CD4-positive, alpha-beta T cell treated with Interleukin-2 at 100 ng/mL for 4 hours (primary cell): ENCODE measurements around the gene ABCC4.

ENCODE experiments used
- DNase-seq: peaks from one replicate; pipeline ENCODE4 v3.0.0-alpha.2; 2020; ENCODE audit warnings: low spot score

The ABCC4 gene

DNA sequence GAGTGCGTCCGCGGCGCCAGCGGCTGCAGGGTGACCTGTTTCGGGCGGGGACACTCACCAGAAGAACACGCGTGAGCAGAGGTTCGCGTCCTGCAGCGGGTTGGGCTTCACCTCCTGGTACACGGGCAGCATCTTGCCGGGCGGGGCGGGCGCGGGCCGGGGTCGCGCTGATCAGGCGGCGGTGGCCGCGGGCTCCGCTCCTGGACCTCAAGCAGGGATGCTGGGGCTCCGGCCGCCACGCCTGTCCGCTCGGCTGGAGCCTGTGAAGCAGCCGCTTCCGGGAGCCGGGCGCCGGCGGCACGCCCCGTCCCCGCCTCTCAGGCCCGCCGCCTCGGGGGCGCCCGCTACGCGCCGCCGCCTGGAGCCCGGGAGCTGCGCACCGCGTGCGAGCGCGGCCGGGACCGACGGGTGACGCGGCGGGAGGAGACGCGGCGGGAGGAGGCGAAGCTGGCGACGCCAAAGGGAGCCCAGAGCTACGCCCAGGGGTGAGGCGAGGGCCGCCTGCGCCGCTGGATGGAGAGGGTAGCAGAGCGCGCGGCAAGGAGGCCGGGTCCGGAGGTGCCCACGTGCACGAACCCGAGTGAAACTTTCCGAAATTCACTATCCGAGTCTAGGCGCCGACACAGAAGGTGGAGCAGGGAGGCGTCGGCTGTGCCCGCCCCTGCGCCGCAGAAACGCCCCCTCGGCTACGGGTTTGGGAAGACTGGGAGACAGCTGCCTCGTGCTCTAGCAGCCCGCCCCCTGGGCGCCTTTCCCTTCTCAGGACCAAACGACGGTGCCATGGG is at the start of gene ABCC4:
Gene ABCC4, minus strand, starts transcription at position 269 of the 785 bp plus-strand sequence. Its CDS starts 137 bp downstream, at position 132.
- DNase-seq, result peak; percentile 46

- no peak for DNase-seq
These were observed 48.0 kb upstream of the ABCC4 start for GRCh38 chr13:95349267-95349666.

DNA sequence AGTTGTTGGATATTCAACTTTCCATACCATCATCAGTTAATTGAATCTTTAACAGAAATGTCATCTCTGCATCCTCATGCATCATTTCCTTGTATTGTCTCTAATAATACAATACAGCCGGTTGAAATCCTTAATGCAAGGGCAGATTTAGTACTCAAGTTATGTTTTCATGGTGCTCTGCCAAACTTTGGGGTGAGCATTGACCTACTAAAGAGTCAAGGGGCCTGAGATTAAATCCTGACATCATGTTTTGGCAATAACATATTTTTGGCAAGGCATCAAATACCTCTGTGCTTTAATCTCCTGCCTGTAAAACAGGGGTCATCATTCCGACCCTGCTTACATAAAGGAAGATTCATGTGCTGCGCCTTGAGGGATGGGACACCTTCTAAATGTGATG is 42.7 kb upstream of the ABCC4 start:
- DNase-seq, result no peak

DNA sequence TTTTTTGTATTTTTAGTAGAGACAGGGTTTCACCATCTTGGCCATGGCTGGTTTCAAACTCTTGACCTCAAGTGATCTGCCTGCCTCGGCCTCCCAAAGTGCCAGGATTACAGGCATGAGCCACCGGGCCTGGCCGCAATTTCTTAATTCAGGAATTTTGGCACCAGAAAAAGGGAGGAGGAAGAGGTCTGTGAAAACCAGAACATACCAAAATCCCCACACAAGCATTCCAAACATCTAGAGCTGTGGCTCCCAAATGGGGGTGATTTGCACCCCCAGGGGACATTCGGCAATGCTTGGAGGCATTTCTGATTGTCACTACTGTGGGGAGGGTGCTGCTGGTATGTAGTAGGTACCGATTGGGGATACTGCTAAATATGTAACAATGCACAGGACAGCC is 40.2 kb upstream of the ABCC4 start:
- DNase-seq, result no peak

DNA sequence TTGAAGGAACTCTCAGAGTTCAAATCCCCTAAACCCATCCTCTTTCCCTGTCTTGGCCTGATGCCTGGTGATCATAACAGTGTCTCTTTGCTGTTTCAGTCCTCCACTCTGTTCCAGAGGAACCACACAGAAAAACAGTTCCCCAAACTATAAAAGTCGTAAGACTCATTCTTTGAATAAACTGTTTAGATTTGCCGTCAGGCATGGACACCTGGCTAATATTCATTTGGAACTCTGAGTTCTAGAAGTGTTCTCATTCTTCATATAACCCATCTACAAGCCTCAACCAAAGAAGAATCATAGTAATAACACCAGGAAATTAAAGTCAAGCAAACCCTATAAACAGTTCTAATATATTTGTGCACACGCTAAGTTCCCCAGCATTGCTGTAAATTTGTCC is 37.7 kb upstream of the ABCC4 start:
- DNase-seq, result no peak

GRCh38 chr13:95337597-95337996 is 36.3 kb upstream of the ABCC4 start:
- DNase-seq, result no peak

DNA sequence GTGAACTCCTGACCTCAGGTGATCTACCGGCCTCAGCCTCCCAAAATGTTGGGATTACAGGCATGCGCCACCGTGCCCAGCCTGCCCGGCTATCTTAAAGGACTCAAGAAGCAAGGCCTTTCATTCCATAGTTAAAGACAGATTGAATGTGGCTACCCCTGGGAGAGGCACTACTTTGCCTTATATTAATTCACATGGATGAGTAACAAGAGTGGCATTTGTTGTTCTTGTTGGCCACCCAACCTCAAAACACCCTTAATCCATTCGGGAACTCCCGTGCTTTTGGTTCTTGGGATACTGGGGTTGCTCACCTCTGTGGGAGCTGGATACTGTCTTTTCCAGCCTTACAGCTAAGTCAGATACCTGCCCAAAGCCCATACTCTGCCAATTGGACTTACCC is 34.4 kb upstream of the ABCC4 start:
- DNase-seq, result no peak

- no peak for DNase-seq
These were observed 27.1 kb upstream of the ABCC4 start for GRCh38 chr13:95328386-95328785.

DNA sequence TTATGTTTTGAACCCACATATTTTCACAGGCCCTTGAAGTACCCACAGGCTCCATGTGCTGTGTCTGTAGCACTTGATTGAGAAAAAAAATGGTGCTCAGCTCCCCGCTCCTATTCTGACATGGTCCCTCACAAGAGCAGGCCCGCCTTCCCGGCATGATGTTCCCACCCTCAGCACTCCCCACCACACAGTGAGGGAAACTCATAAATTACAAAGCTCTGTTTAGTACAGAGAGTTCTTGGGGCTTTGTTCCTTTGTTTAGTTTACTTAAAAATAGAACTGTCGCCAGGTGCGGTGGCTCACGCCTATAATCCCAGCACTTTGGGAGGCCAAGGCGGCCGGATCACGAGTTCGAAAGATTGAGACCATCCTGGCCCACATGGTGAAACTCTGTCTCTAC is 25.9 kb upstream of the ABCC4 start:
- DNase-seq, result no peak

DNA sequence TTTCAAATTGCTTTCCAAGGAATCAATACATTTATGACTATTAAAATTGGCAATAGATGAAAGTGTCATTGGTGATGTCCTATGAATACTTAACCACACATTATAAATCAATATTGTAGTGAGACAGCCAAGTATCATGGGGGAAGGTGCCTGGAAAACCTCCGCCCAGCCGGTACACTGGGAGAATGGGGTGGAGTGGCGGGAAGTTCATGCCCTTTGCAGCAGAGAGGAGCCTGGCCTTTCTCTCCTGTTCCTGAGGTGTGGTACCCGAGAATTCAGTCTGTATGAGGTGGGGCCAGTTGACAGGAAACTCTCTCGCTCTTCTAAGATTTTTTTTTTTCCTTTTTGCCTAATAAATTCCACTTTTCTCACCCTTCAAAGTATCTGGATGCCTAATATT is 25.4 kb upstream of the ABCC4 start:
- no peak for DNase-seq

DNA sequence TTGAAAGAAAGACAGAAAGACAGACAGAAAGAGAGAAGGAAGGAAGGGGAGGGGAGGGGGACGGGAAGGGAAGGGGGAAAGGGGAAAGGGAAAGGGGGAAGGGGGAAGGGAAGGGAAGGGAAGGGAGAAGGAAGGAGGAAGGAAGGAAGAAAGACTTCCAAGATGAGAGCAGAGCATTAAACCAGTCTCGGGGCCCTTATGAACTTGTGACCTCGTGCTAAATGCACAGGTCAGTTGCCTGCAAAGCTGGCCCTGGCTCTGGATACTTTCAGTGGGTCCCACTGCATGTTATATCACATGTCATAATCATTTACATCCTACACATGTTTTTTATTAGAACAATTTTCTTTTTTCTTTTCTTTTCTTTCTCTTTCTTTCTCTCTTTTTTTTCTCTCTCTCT is 24.2 kb upstream of the ABCC4 start:
- no peak for DNase-seq

DNA sequence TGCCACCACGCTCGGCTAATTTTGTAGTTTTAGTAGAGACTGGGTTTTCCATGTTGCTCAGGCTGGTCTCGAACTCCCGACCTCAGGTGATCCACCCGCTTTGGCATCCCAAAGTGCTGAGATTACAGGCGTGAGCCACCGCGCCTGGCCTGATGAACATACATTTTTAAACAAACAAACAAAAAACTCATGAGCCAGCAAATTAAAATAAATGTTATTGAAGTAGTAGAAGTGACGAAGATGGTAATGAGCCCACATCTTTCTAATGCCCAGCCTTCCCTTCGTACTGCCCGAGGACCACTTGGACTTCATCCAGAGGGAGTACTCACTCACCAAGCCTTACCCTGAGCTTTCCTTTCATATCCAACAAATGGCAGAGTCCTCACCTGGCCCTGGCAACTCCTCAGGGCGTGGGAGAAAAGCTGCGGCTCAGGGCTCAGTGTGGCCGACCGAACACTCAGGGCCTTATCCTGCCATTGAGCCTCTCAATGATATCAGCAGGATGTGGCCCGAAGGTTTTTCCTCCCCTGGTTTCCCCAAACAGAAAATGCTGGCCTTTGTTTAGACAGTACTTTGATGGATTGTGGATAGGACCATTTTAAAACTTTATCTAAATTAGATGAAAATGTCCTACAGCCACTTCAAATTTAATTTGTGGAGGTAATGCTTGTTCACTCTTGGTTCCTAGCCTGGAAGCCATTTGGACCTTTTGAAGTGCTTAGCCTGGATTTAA is 22.8 kb upstream of the ABCC4 start:
- no peak for DNase-seq

DNA sequence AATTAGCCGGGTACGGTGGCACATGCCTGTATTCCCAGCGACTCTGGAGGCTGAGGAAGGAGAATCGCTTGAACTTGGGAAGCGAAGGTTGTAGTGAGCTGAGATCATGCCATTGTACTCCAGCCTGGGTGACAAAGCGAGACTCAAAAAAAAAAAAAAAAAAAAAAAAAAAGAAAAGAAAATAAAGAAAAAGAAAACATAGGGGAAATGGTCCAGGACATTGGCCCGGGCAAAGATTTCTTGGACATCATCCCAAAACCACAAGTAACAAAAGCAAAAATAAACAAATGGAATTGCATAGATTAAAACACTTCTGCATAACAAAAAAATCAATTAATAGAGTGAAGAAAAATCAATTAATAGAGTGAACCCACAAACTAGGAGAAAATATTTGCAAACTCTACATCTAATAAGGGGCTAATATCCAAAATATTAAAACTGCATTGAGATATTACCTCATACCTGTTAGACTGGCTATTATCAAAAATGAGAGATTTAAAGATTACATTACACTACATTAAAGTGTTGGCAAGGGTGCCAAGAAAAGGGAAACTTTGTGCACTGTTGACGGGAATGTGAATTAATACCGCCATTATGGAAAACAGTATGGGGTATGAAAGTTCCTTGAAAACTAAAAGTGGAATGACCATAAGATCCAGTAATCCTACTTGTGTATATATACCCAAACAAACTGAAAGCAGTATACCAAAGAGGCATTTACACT is 18.5 kb upstream of the ABCC4 start:
- no peak for DNase-seq

DNA sequence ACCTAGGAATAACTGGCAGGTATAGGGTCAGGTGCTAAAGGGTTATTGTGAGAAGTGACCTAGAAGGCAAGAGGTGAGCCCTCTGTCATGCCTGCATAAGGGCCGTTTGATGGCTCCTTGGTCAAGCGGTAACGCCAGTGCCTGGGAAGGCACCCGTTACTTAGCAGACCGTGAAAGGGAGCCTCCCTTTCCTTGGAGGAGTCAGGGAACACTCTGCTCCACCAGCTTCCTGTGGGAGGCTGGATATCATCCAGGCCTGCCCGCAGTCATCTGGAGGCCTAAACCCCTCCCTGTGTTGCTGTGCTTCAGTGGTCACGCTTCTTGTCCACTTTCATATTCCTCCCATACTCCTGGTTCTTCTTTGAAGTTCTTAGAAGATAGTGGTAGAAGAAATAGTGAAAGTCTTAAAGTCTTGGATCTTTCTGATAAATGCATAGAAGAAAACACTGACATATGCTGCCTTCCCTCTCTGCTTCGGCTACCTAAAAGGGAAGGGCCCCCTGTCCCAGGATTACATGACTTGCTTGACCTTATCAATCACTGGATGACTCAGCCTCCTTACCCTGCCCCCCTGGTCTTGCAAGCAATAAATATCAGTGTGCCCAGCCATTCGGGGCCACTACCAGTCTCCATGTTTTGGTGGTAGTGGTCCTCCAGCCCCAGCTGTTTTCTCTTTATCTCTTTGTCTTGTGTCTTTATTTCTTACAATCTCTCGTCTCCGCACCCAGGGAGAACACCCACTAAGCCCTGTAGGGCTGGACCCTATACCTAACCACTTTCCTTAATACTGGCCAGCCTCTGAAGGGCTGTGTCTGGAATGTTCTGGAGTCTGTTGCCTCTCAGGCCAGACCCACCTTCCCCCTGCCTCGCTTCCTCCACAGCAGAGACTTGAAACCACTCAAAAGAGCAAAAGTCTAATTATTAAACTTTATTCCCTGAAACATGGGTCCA is 16.1 kb upstream of the ABCC4 start:
- DNase-seq, result no peak

DNA sequence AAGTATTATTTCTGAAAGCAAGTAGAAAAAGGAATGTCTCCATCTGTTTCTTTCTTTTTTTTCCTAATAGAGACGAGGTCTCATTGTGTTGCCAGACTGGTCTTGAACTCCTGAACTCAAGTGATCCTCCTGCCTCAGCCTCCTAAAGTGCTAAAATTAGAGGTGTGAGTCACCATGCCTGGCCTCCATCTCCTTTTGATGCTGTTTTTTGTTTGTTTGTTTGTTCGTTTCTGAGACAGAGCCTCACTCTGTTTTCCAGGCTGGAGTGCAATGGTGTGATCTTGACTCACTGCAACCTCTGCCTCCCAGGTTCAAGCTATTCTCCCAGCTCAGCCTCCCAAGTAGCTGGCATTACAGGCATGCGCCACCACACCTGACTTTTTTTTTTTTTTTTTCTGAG is 14.5 kb upstream of the ABCC4 start:
- DNase-seq, result no peak

DNA sequence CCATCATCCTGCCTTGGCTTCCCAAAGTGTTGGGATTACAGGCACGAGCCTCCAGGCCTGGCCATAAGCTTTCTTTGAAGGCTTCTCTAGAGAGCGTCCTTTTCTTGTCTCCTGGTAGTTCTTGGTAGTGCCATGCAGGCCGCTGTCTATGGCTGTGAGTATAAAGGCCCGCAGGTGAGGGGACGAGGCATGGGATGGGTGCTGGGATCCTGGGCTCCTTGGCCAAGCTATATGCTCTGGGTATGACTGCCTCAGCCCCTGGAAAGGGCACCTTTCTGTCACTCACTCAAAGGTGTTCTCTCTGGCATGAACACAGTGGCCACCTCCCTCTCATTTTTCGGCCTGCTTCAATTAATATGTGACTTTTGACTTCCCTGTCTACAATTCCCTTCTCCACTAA is 6.3 kb upstream of the ABCC4 start:
- DNase-seq, result no peak

DNA sequence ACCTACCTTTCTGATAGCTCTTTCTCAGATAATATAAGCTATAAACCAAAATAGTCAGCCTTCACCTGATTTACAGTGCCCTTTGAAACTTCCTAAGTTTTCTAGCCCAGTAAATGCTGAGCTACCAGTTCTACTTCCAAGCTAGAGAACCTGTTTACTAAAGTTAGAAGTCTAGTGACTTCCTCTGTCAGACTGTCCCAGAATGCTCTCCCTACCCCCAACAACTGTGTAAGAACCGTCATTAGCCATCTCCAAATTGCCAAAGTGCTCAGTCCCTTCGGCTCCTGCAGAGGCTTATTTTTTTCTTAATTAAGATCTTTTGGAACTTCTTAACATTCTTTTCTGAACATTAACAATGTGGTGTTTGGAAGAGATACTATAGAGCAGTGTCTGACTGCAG is 3.2 kb upstream of the ABCC4 start:
- no peak for DNase-seq

GRCh38 chr13:95301968-95302393 is 730 bp upstream of the ABCC4 start:
- no peak for DNase-seq

DNA sequence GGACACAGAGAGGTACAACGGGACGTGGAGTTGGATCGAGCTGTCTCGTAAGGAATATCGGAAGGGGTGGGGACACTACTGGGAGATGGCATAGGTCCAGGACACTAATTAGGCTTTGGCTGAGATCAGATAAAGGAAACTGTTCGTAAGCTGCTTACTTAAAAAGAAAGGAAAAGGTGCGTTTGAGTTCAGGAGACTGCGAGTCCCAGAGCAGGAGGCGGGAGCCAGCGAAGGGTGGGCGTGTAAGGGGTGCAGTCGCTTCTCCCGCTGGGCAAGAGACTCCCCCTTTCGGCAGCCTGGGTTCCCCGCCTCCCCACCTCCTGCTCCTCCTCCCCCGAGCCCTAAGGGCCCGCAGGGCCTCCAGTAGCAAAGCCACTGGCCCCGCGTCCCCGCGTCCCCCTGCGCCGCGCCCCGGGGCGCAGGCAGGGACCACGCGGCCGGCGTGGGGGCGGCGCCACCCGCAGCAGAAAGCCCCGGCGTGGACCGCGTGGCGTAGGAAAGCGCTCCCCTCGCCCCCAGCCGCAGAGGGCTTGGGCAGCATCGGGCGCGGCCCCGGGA is 547 bp downstream of the ABCC4 start:
- peak; percentile 27 for DNase-seq

DNA sequence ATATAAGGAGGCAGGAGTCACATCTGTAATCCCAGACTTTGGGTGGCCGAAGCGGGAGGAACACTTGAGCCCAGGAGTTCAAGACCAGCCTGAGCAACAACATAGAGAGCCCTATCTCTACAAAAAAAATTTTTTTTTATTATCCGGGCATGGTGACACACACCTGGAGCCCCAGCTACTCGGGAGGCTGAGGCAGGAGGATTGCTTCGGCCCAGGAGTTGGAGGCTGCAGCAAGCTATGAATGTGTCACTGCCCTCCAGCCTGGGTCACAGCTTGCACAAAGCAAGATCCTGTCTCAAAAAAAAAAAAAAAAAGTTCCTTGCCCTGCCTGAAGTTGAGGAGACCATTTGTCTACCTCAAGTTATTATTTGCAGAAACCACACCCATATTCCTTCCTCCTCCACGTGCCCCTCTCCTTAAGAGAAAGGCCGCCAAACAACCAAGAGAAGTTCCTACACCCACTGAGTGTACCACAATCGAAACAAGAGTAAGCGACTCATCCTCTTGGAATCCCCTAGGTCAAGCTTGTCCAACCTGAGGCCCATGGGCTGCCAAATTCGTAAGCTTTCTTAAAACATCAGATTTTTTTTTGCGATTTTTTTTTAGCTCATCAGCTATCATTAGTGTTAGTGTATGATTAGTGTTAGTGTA is 2.2 kb downstream of the ABCC4 start:
- DNase-seq, result no peak
